Tibial artery (tissue), 4 donors: ENCODE data around the gene BTRC.

Experiments
- DNase-seq, 2 donors: peaks; one replicate each; pipeline ENCODE4 v3.0.0-alpha.2; 2019
- H3K27ac ChIP-seq, 2 donors: fragments of 200-600 bp; sonication (generic) in 1 of 2; 1 replicate in 1 of 2; 2 replicates in 1 of 2; pipeline ENCODE4 v1.5.1; 2018 to 2019; ENCODE audit warnings: mild to moderate bottlenecking in 1 of 2
- H3K27me3 ChIP-seq, 2 donors: fragments of 200-600 bp; sonication (generic) in 1 of 2; one replicate each; pipeline versions ENCODE4 v1.5.1 to v1.6.0; 2016 to 2019
- H3K36me3 ChIP-seq, 3 donors: fragments of 200-600 bp; sonication (generic) in 2 of 3; one replicate each; pipeline ENCODE4 v1.5.1; 2016 to 2019; ENCODE audit warnings: mild to moderate bottlenecking in 2 of 3
- H3K4me1 ChIP-seq, 4 donors: fragments of 200-600 bp; sonication (generic) in 2 of 4; 1 replicate in 3 of 4; 2 replicates in 1 of 4; pipeline ENCODE4 v1.5.1; 2016 to 2019
- H3K4me3 ChIP-seq, 2 donors: fragments of 200-600 bp; sonication (generic) in 1 of 2; 1 replicate in 1 of 2; 2 replicates in 1 of 2; pipeline ENCODE4 v1.5.1; 2018 to 2019; ENCODE audit warnings: mild to moderate bottlenecking in 2 of 2
- H3K9me3 ChIP-seq, 3 donors: fragments of 200-600 bp; sonication (generic) in 1 of 3; one replicate each; pipeline ENCODE4 v1.5.1; 2016 to 2019
- intact Hi-C: fragments of 100-400 bp; cut with DNase I; formaldehyde crosslinking; loops from one replicate; pipeline ENCODE4 v1.15.0; 2023; ENCODE audit warnings: low total_unique reads
- TF ChIP-seq, protein P1 (sequence below), 2 experiments: fragments of 200-600 bp in 1 of 2; fragments of 450-650 bp in 1 of 2; IDR thresholded peaks; one replicate each; pipeline ENCODE4 v1.5.1; 2017 to 2019; ENCODE audit warnings: antibody characterized with exemption in 2 of 2, mild to moderate bottlenecking in 1 of 2, moderate library complexity in 1 of 2

BTRC gene

DNA sequence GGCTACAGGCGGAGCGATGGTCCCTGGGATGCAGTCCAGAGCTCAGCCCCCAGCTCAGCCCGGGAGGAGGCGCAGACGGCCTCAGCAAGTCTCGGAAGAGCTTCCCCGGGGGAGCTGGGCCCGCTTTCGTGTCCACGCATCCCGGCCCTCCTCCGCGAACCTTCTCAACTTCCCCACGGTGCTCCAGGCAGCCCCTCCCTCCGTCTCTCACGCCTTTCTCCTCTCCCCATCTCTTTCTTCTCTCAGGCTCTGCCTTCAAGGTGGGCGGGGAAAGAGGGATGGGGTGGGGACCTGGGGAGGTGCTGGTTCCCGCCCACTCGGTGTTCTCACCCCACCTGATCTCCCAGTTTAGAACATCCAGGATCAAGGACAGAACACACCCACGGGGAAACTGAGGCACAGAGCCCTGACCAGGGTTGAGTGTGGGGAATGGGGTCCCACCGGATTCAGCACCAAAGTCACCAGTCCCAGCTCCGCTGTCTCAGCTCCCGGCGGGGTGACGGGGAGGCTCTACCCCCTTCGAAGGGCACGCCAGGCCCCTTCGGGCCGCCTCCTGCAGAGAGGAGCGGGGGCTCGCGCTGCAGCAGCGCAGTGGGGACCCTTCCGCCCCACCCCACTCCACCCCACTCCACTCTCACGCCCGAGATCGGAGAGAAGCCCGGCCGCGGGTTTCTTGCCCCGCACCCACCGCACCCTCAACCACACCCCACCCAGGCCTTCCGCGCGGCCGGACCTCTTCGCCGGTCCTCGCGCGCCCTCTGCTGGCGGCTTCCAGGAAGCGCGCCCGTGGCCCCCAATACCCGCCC, 215.9 kb downstream of the BTRC start:
- peak; percentile 76 to 81 for DNase-seq

DNA sequence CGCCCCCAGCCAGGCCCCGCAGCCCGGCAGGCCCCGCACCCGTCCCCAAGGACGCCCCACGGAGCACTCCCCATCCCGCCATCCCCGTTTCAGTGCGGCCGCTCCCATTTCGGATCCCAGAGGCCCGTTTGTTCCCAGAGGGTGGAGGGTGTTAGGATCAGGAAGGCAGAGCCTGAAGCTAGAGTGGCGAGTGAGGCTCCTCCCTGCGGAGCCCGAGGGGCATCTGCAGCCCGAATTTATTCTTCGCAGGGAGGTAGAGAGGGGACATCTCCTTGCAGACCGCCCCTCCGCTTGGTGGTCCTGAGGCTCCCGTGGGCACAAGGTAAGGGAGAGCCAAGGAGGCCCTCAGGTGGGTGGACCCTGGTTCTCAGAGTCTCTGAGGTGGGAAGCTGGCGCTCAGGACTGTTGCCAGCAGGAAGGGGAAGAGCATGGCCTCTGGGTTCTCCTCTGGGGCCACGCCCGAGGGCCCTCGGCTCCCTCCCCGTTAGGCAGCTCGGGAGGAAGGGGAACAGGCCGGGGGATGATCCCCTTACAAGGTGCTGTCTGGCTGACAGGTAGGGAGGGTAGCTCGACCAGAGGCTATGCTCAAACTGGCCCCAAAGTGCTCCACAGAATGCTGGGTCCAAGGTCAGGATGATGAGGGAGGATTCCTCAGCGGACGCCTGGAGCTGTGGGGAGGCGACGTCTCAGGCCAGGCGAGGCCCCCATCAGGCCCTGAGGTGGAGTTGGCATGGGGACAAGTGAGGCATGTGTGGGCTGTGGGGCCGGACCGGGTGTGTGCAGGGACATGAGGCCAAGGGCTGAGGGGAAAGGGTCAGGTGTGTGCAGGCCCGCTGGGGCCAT, 216.7 kb downstream of the BTRC start:
- Histone ChIP-seq H3K27ac (no peak overlapping the region), H3K9me3 (peaks cover 0 to 13% (median 12%) of the 10 kb centered on the region in 3 donors), H3K27me3 (peaks cover 11 to 55% of the 10 kb centered on the region in 2 donors), H3K36me3 (peaks cover 0 to 12% (median 6%) of the 10 kb centered on the region in 3 donors), H3K4me1 (peaks cover 0 to 26% (median 24%) of the 10 kb centered on the region in 4 donors), H3K4me3 (peak overlapping the region; percentile 29 to 51)
- no peak for DNase-seq
- TF ChIP-seq, protein P1, sequence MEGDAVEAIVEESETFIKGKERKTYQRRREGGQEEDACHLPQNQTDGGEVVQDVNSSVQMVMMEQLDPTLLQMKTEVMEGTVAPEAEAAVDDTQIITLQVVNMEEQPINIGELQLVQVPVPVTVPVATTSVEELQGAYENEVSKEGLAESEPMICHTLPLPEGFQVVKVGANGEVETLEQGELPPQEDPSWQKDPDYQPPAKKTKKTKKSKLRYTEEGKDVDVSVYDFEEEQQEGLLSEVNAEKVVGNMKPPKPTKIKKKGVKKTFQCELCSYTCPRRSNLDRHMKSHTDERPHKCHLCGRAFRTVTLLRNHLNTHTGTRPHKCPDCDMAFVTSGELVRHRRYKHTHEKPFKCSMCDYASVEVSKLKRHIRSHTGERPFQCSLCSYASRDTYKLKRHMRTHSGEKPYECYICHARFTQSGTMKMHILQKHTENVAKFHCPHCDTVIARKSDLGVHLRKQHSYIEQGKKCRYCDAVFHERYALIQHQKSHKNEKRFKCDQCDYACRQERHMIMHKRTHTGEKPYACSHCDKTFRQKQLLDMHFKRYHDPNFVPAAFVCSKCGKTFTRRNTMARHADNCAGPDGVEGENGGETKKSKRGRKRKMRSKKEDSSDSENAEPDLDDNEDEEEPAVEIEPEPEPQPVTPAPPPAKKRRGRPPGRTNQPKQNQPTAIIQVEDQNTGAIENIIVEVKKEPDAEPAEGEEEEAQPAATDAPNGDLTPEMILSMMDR (IDR thresholded peaks at IDR 0.05), result no peak
- intact Hi-C loops, result no loop called here

More for the DNA sequence above, 215.9 kb downstream of the BTRC start:
- H3K36me3 ChIP-seq, result peaks cover 0 to 6% (median 6%) of the 10 kb centered on the region in 3 donors
- H3K4me3 ChIP-seq, result peak overlapping the region; percentile 29 to 51
- TF ChIP-seq, protein P1 (IDR thresholded peaks at IDR 0.05), result peak; percentile 79 to 96
- H3K27me3 ChIP-seq, result peaks cover 11 to 63% of the 10 kb centered on the region in 2 donors
- peaks cover 0 to 13% (median 12%) of the 10 kb centered on the region in 3 donors for H3K9me3 ChIP-seq
- intact Hi-C loops, result loop anchor here (2.0 to 10.0 kb wide), 2 partner anchors 295 to 353 kb away; no protein-coding TSS in a partner anchor
- no peak overlapping the region for H3K27ac ChIP-seq
- H3K4me1 ChIP-seq, result peaks cover 0 to 26% (median 24%) of the 10 kb centered on the region in 4 donors

DNA sequence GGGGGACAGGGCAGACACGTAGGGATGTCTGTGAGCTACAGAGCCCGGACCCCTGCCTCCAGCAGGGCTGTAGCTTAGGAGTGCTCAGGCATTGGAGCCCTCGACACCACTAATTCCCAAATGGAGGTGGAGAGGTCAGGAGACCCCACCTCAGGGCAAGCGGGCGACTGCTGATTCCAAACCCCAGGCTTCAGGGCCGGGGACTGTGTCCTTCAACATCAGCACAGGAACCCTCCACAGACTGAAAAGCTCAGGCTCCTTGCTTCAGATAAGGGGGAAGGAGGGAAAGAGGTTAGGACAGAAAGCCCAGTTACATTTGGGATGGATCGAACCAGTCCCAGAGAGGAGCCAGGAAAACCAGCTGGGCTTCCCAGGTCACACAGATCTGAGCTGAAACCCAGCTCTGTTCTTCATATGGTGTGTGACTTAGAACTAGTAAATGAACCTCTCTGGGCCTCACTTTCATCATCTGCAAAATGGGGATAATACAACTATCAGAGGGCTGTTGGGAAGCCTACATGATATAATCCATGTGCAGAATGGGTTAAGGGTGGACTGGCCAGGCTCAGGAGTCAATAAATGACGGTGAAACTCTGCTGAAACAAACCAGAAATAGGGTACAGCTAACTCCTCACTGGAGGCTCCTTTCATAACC, 217.4 kb downstream of the BTRC start:
- Histone ChIP-seq H3K4me1 (peaks cover 0 to 24% (median 20%) of the 10 kb centered on the region in 4 donors), H3K4me3 (no peak overlapping the region), H3K27ac (no peak overlapping the region), H3K9me3 (peaks cover 0 to 13% (median 12%) of the 10 kb centered on the region in 3 donors), H3K36me3 (peaks cover 0 to 16% (median 6%) of the 10 kb centered on the region in 3 donors), H3K27me3 (peaks cover 11 to 47% of the 10 kb centered on the region in 2 donors)
- intact Hi-C loops, result no loop called here
- no peak for DNase-seq
- TF ChIP-seq, protein P1 (IDR thresholded peaks at IDR 0.05), result no peak

DNA sequence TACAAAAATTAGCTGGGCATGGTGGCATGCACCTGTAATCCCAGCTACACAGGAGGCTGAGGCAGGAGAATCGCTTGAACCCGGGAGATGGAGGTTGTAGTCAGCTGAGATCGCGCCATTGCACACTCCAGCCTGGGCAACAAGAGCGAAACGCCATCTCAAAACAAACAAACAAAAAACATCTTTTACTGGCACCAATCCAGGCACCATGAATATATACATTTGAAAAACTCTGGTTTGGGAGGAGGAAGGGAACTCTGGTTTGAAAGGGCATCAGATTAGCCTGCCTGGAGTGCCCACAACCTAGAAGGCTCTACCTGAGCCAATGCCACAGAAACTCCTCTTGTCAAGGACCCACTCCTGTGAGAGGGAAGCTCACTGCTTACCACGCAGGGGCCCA, 218.2 kb downstream of the BTRC start:
- intact Hi-C loops, result no loop called here
- Histone ChIP-seq H3K36me3 (peaks cover 0 to 23% (median 12%) of the 10 kb centered on the region in 3 donors), H3K4me3 (no peak overlapping the region), H3K27ac (no peak overlapping the region), H3K9me3 (peaks cover 0 to 13% (median 12%) of the 10 kb centered on the region in 3 donors), H3K27me3 (peaks cover 8 to 40% of the 10 kb centered on the region in 2 donors), H3K4me1 (peaks cover 0 to 17% (median 15%) of the 10 kb centered on the region in 4 donors)
- TF ChIP-seq, protein P1 (IDR thresholded peaks at IDR 0.05), result no peak
- DNase-seq, result no peak

DNA sequence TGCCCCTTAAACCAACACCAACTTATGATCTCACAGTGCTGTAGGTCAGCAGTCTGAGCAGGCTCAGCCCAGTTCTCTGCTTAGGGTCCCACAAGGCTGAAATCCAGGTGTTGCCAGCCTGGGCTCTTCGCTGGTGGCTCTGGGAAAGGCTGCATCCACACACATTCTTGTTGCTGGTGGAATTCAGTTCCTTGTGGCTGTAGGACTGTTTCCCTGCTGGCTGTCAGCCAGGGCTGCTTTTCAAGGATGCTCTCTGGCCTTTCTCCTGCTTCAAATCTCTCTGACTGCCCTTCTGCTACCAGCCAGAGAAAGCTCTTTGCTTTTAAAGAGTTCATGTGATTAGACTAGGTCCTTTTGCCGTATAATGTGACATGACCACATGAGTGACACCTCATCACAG, 218.8 kb downstream of the BTRC start:
- TF ChIP-seq, protein P1 (IDR thresholded peaks at IDR 0.05), result no peak
- DNase-seq, result no peak
- no peak overlapping the region for H3K4me3 ChIP-seq
- peaks cover 0 to 13% (median 12%) of the 10 kb centered on the region in 3 donors for H3K9me3 ChIP-seq
- peaks cover 0 to 17% (median 15%) of the 10 kb centered on the region in 4 donors for H3K4me1 ChIP-seq
- H3K36me3 ChIP-seq, result peaks cover 0 to 29% (median 18%) of the 10 kb centered on the region in 3 donors
- intact Hi-C loops, result no loop called here
- no peak overlapping the region for H3K27ac ChIP-seq
- H3K27me3 ChIP-seq, result peaks cover 8 to 34% of the 10 kb centered on the region in 2 donors
